ENCODE results near the gene NPAS3. TPM values are rescaled to one million over a fixed set of nuclear protein-coding genes. Genes with fewer than 3 reads are reported as not detected.

Gene NPAS3
- total and polyA plus RNA-seq, 2 of the 13 experiments (the other 11 are each of a cell fraction or from before 2014, with no cell fraction given) = not detected

DNA sequence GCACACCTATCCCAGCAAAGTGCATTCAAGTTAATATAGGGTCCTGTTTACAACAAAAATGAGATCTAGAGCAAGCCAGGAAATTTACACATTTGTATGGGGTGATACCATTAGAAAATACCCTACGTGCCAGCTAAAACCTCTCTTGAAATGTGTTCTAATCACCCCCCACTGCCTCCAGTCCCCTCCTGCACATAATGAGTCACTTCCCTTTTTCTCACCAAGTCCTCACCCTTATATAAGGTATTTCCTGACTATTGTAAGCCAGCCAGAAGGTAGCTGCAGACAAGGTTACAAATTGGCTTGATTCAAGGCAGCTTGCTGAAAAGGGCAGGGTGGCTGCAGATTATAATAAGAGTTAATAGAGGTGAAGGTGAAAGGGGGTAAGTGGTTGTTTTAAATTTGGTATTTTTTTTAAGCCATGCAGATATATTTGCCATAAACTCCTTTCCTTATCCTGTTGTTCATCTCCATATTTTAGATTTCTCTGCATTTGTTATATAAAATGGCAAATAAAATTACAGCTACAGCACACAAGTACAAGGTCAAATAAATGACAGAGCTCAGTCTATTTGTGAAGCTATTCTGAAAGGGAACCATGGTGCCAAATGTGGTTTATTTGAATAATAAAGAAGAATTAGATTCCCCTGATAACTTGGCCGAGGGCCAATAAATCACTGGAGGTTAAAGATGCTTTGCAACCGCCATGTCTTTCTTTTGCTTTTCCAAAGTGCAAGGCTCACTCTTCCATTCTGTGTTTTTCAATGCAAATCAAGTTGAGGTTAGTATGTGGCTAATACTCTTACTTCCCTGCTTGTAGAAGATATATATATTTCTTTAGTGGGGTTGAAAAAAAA, 626.3 kb downstream of the NPAS3 start (continued):
- TF ChIP-seq, protein P1, sequence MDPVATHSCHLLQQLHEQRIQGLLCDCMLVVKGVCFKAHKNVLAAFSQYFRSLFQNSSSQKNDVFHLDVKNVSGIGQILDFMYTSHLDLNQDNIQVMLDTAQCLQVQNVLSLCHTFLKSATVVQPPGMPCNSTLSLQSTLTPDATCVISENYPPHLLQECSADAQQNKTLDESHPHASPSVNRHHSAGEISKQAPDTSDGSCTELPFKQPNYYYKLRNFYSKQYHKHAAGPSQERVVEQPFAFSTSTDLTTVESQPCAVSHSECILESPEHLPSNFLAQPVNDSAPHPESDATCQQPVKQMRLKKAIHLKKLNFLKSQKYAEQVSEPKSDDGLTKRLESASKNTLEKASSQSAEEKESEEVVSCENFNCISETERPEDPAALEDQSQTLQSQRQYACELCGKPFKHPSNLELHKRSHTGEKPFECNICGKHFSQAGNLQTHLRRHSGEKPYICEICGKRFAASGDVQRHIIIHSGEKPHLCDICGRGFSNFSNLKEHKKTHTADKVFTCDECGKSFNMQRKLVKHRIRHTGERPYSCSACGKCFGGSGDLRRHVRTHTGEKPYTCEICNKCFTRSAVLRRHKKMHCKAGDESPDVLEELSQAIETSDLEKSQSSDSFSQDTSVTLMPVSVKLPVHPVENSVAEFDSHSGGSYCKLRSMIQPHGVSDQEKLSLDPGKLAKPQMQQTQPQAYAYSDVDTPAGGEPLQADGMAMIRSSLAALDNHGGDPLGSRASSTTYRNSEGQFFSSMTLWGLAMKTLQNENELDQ (CRISPR knock-in tag; IDR thresholded peaks at IDR 0.05; ENCODE audit: borderline replicate concordance) = no peak
- TF ChIP-seq SMAD3 (CRISPR knock-in tag; IDR thresholded peaks at IDR 0.05) (no peak), ZNF724P (CRISPR knock-in tag; IDR thresholded peaks at IDR 0.05; ENCODE audit: borderline replicate concordance) (no peak), CHD2 (IDR thresholded peaks at IDR 0.05; ENCODE audit: low read depth, low read length) (no peak), SATB2 (CRISPR knock-in tag; IDR thresholded peaks at IDR 0.05) (no peak), ERF (CRISPR knock-in tag; IDR thresholded peaks at IDR 0.05) (no peak), MED1 (CRISPR knock-in tag; IDR thresholded peaks at IDR 0.05) (no peak)
- TF ChIP-seq, protein P2, sequence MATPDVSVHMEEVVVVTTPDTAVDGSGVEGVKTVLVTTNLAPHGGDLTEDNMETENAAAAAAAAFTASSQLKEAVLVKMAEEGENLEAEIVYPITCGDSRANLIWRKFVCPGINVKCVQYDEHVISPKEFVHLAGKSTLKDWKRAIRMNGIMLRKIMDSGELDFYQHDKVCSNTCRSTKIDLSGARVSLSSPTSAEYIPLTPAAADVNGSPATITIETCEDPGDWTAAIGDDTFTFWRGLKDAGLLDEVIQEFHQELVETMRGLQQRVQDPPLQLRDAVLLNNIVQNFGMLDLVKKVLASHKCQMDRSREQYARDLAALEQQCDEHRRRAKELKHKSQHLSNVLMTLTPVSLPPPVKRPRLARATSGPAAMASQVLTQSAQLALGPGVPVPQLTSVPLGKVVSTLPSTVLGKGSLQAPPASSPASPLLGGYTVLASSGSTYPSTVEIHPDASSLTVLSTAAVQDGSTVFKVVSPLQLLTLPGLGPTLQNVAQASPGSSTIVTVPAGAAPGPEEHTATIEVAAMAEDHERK (CRISPR knock-in tag; IDR thresholded peaks at IDR 0.05; ENCODE audit: low read depth) = no peak

DNA sequence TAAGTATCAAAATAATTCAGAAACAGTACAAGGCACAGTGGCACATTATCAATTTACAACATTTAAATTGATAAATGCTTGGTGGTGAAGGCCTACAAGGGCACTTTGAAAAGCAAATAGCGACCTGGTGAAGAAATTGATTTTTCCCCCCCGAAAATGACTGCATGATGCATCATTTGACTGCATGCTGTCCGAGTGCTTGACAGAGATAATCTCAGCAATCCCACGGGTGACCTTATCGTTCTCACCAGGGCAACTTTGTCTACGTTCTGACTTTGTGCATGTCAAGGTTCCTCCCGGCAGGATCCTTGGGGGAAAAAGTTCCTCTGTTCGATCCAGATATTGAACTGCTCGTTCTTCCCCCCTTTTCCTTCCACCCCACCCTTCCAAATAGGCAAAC, 627.4 kb downstream of the NPAS3 start:
- no peak for ATAC-seq
- no peak for TF ChIP-seq NFE2L1 (CRISPR knock-in tag; IDR thresholded peaks at IDR 0.05; ENCODE audit: borderline replicate concordance)
- TF ChIP-seq, protein P3, sequence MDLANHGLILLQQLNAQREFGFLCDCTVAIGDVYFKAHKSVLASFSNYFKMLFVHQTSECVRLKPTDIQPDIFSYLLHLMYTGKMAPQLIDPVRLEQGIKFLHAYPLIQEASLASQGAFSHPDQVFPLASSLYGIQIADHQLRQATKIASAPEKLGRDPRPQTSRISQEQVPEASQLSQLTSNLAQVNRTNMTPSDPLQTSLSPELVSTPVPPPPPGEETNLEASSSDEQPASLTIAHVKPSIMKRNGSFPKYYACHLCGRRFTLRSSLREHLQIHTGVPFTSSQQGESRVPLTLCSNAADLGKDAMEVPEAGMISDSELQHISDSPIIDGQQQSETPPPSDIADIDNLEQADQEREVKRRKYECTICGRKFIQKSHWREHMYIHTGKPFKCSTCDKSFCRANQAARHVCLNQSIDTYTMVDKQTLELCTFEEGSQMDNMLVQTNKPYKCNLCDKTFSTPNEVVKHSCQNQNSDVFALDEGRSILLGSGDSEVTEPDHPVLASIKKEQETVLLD (CRISPR knock-in tag; IDR thresholded peaks at IDR 0.05; ENCODE audit: low read depth) = no peak
- TF ChIP-seq, protein P4, sequence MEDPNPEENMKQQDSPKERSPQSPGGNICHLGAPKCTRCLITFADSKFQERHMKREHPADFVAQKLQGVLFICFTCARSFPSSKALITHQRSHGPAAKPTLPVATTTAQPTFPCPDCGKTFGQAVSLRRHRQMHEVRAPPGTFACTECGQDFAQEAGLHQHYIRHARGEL (CRISPR knock-in tag; IDR thresholded peaks at IDR 0.05) = no peak
- TF ChIP-seq ZNF569 (CRISPR knock-in tag; IDR thresholded peaks at IDR 0.05; ENCODE audit: borderline replicate concordance) = no peak
- no peak for TF ChIP-seq ZKSCAN1 (IDR thresholded peaks at IDR 0.05; ENCODE audit: low read length)
- TF ChIP-seq ADNP (CRISPR knock-in tag; IDR thresholded peaks at IDR 0.05) = no peak
- no peak for TF ChIP-seq ZNF382 (CRISPR knock-in tag; IDR thresholded peaks at IDR 0.05; ENCODE audit: borderline replicate concordance)
- TF ChIP-seq CBX5 (CRISPR knock-in tag; IDR thresholded peaks at IDR 0.05; ENCODE audit: borderline replicate concordance) = no peak
- no peak for TF ChIP-seq MED8 (CRISPR knock-in tag; IDR thresholded peaks at IDR 0.05; ENCODE audit: insufficient replicate concordance)
- TF ChIP-seq RBFOX2 (IDR thresholded peaks at IDR 0.05; ENCODE audit: low read depth, low read length) = no peak

More for the DNA sequence above, 627.4 kb downstream of the NPAS3 start:
- Histone ChIP-seq H3K9me3 (ENCODE audit: low read length) (no peaks in the 10 kb centered on the region), H3K27ac (ENCODE audit: extremely low read length, insufficient read depth, low read length) (no peak overlapping the region), H3K79me2 (ENCODE audit: insufficient read depth, low read length) (no peaks in the 10 kb centered on the region), H3K27me3 (ENCODE audit: control insufficient read depth in 1 of 2, insufficient read depth in 2 of 2, low read length in 2 of 2) (peaks cover 0 to 6% of the 10 kb centered on the region in 2 experiments; a peak in 1 of 5 replicates), H4K20me1 (ENCODE audit: insufficient read depth, low read length) (no peaks in the 10 kb centered on the region), H3K9ac (ENCODE audit: insufficient read depth, low read depth, low read length) (no peak overlapping the region), H3K36me3 (replicated peaks in 1 of 2; ENCODE audit: control insufficient read depth in 1 of 2, insufficient read depth in 2 of 2, low read length in 2 of 2) (no peaks in the 10 kb centered on the region), H3K4me1 (ENCODE audit: insufficient read depth, low read length) (peaks cover 9% of the 10 kb centered on the region), H3K4me2 (ENCODE audit: low read depth, low read length) (no peak overlapping the region), H3K4me3 (replicated peaks in 1 of 3; ENCODE audit: insufficient read depth in 1 of 3, low read depth in 2 of 3, low read length in 3 of 3) (no peak overlapping the region), H2AFZ (ENCODE audit: low read length) (no peak overlapping the region)
- CTCF ChIA-PET (ENCODE audit: low intra/inter-chr PET ratio, low total read pairs) = no interaction called here
- POLR2A ChIA-PET = no interaction called here
- intact Hi-C loops (cut with micrococcal nuclease; ENCODE audit: unreplicated experiment) (no loop called here), in situ Hi-C loops (cut with HindIII; ENCODE audit: extremely low pct_ligation_motif_present, low pct_unique_long_range_greater_than_20kb) (no loop called here)
- no peak for DNase-seq (ENCODE audit: low spot score)
- BruUV-seq (replicated peaks) = no TSS peak
- FAIRE-seq = no peak
- WGBS (ENCODE audit: low lambda C conversion rate) = 12% methylated on average over 9 of the region's 9 CpGs

Data from HepG2 (cell line).